Measurements from ENCODE around the gene CYP46A1. TPM values are rescaled to one million over a fixed set of nuclear protein-coding genes. Genes with fewer than 3 reads are reported as not detected.

CYP46A1 gene
- total RNA-seq, 1 donor from 2014 or later, result 3.6 TPM

GRCh38 chr14:99749763-99750715 lies 65.9 kb downstream of the CYP46A1 start:
- Mint-ChIP-seq H3K27me3 (ENCODE audit: low read depth) (no peaks in the 10 kb centered on the region), H3K9me3 (no peaks in the 10 kb centered on the region), H3K4me3 (no peak overlapping the region)

GRCh38 chr14:99750746-99751450 lies 66.8 kb downstream of the CYP46A1 start:
- Mint-ChIP-seq H3K4me1 (peaks cover 32% of the 10 kb centered on the region), H3K27me3 (ENCODE audit: low read depth) (no peaks in the 10 kb centered on the region), H3K4me3 (no peak overlapping the region), H3K9me3 (no peaks in the 10 kb centered on the region), H3K27ac (ENCODE audit: unreplicated experiment) (no peak overlapping the region), H3K36me3 (ENCODE audit: low read depth) (no peaks in the 10 kb centered on the region)
- DNase-seq (ENCODE audit: low read depth, low spot score), result no peak
- no peak for TF ChIP-seq CTCF (conservative IDR thresholded peaks at IDR 0.05)

More at GRCh38 chr14:99749763-99750715, 65.9 kb downstream of the CYP46A1 start:
- no peak for DNase-seq (ENCODE audit: low read depth, low spot score)
- H3K27ac Mint-ChIP-seq (ENCODE audit: unreplicated experiment), result no peak overlapping the region
- H3K4me1 Mint-ChIP-seq, result peaks cover 31% of the 10 kb centered on the region
- H3K36me3 Mint-ChIP-seq (ENCODE audit: low read depth), result no peaks in the 10 kb centered on the region
- TF ChIP-seq CTCF (conservative IDR thresholded peaks at IDR 0.05), result no peak

- peak overlapping the region; percentile 45 for H3K27ac Mint-ChIP-seq (ENCODE audit: unreplicated experiment)
- no peaks in the 10 kb centered on the region for H3K36me3 Mint-ChIP-seq (ENCODE audit: low read depth)
- no peaks in the 10 kb centered on the region for H3K9me3 Mint-ChIP-seq
- no peak for DNase-seq (ENCODE audit: low read depth, low spot score)
- H3K27me3 Mint-ChIP-seq (ENCODE audit: low read depth), result no peaks in the 10 kb centered on the region
- peaks cover 32% of the 10 kb centered on the region for H3K4me1 Mint-ChIP-seq
- TF ChIP-seq CTCF (conservative IDR thresholded peaks at IDR 0.05), result no peak
- H3K4me3 Mint-ChIP-seq, result no peak overlapping the region
Observed at GRCh38 chr14:99751539-99752485, 67.7 kb downstream of the CYP46A1 start.

GRCh38 chr14:99752486-99753121 lies 68.5 kb downstream of the CYP46A1 start:
- Mint-ChIP-seq H3K4me1 (peaks cover 32% of the 10 kb centered on the region), H3K4me3 (no peak overlapping the region), H3K27ac (ENCODE audit: unreplicated experiment) (peak overlapping the region; percentile 12)

More at GRCh38 chr14:99752486-99753121, 68.5 kb downstream of the CYP46A1 start:
- no peak for TF ChIP-seq CTCF (conservative IDR thresholded peaks at IDR 0.05)
- Mint-ChIP-seq H3K9me3 (no peaks in the 10 kb centered on the region), H3K27me3 (ENCODE audit: low read depth) (no peaks in the 10 kb centered on the region), H3K36me3 (ENCODE audit: low read depth) (no peaks in the 10 kb centered on the region)
- DNase-seq (ENCODE audit: low read depth, low spot score), result no peak
